DND-41 (cell line): ENCODE results near the gene VTI1A.

Experiments used
- EZH2 ChIP-seq: IDR thresholded peaks from 3 replicates; pipeline ENCODE4 v1.6.1; 2012; ENCODE audit warnings: borderline replicate concordance, low read depth, mild to moderate bottlenecking, moderate library complexity, low read length, inconsistent platforms; ENCODE audit not compliant: severe bottlenecking
- TF ChIP-seq, protein P1 (sequence below): IDR thresholded peaks from 2 replicates; pipeline ENCODE4 v1.5.1; 2012; ENCODE audit warnings: borderline replicate concordance, low read length, moderate library complexity, mild to moderate bottlenecking; ENCODE audit not compliant: poor library complexity, severe bottlenecking; ENCODE audit errors: extremely low read depth

- TF ChIP-seq, protein P1, sequence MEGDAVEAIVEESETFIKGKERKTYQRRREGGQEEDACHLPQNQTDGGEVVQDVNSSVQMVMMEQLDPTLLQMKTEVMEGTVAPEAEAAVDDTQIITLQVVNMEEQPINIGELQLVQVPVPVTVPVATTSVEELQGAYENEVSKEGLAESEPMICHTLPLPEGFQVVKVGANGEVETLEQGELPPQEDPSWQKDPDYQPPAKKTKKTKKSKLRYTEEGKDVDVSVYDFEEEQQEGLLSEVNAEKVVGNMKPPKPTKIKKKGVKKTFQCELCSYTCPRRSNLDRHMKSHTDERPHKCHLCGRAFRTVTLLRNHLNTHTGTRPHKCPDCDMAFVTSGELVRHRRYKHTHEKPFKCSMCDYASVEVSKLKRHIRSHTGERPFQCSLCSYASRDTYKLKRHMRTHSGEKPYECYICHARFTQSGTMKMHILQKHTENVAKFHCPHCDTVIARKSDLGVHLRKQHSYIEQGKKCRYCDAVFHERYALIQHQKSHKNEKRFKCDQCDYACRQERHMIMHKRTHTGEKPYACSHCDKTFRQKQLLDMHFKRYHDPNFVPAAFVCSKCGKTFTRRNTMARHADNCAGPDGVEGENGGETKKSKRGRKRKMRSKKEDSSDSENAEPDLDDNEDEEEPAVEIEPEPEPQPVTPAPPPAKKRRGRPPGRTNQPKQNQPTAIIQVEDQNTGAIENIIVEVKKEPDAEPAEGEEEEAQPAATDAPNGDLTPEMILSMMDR: no peak
- TF ChIP-seq EZH2: no peak
These were observed 387.8 kb downstream of the VTI1A start for GRCh38 chr10:112834751-112835181.
